K562 (cell line): ENCODE data around the gene KLK3. TPM values are rescaled to one million over a fixed set of nuclear protein-coding genes. Genes with fewer than 3 reads are reported as not detected.

Experiments
- DIDO1 ChIP-seq: fragments of 450-650 bp; IDR thresholded peaks from 2 replicates; pipeline ENCODE4 v1.6.1; 2016; ENCODE audit warnings: low read depth, missing biosample characterization, missing genetic modification characterization
- DMBX1 ChIP-seq: fragments of 250-450 bp; sonication (Bioruptor Pico); IDR thresholded peaks from 2 replicates; pipeline ENCODE4 v1.8.0; 2022; ENCODE audit warnings: inconsistent platforms, mild to moderate bottlenecking, moderate library complexity, borderline replicate concordance
- ELF1 ChIP-seq: fragments of 200-800 bp; sonication (Bioruptor generic); IDR thresholded peaks from 2 replicates; pipeline ENCODE4 v1.6.1; 2016; ENCODE audit warnings: missing genetic modification characterization, missing compliant biosample characterization
- HNRNPK ChIP-seq: fragments of 200-400 bp; formaldehyde crosslinking; IDR thresholded peaks from one replicate; pipeline ENCODE4 v1.6.1; 2018; ENCODE audit warnings: mild to moderate bottlenecking, low read depth, low read length; ENCODE audit not compliant: poor library complexity, severe bottlenecking
- ILK ChIP-seq: fragments of 450-650 bp; IDR thresholded peaks from 2 replicates; pipeline ENCODE4 v1.6.1; 2016; ENCODE audit warnings: missing genetic modification characterization, low read depth, mild to moderate bottlenecking, missing compliant biosample characterization, moderate library complexity, borderline replicate concordance
- MEF2A ChIP-seq: IDR thresholded peaks from 2 replicates; pipeline ENCODE4 v1.6.1; 2011; ENCODE audit warnings: low read depth, mild to moderate bottlenecking, low read length, moderate library complexity; ENCODE audit not compliant: control insufficient read depth
- MTF1 ChIP-seq: fragments of 250-450 bp; sonication (Bioruptor Pico); IDR thresholded peaks from 2 replicates; pipeline ENCODE4 v1.9.0; 2021; ENCODE audit warnings: moderate library complexity, mild to moderate bottlenecking, inconsistent platforms, borderline replicate concordance
- MYC ChIP-seq, 2 experiments: fragments of 250-450 bp in 1 of 2; sonication (Bioruptor Pico) in 1 of 2; IDR thresholded peaks; 2 replicates each; pipeline versions ENCODE4 v1.5.1 to v1.6.1; 2012 to 2021; ENCODE audit warnings: low read depth in 2 of 2, borderline replicate concordance in 1 of 2, improper control_type of control experiment in 1 of 2, low read length in 1 of 2, mild to moderate bottlenecking in 1 of 2, moderate library complexity in 1 of 2
- OTX1 ChIP-seq: fragments of 450-650 bp; formaldehyde crosslinking; IDR thresholded peaks from 2 replicates; pipeline ENCODE4 v1.4.0; 2022; ENCODE audit warnings: mild to moderate bottlenecking
- SMAD3 ChIP-seq: fragments of 450-650 bp; formaldehyde crosslinking; conservative IDR thresholded peaks from 2 replicates; pipeline ENCODE4 v1.4.0; 2020; ENCODE audit warnings: mild to moderate bottlenecking
- SMARCA4 ChIP-seq: fragments of 450-650 bp; IDR thresholded peaks from 2 replicates; pipeline ENCODE4 v1.6.1; 2016
- SP2 ChIP-seq: IDR thresholded peaks from 2 replicates; pipeline ENCODE4 v1.6.1; 2011; ENCODE audit warnings: mild to moderate bottlenecking, low read depth, low read length, moderate library complexity; ENCODE audit not compliant: poor library complexity, severe bottlenecking; ENCODE audit errors: extremely low read depth
- TEAD2 ChIP-seq: fragments of 450-650 bp; IDR thresholded peaks from 2 replicates; pipeline ENCODE4 v1.6.1; 2016; ENCODE audit warnings: missing genetic modification characterization, control low read depth, missing compliant biosample characterization
- ZKSCAN1 ChIP-seq: fragments of 150-350 bp; IDR thresholded peaks from 2 replicates; pipeline ENCODE4 v1.6.1; 2016; ENCODE audit warnings: low read depth, low read length
- ZNF134 ChIP-seq: fragments of 250-450 bp; sonication (Bioruptor Pico); conservative IDR thresholded peaks from 2 replicates; pipeline ENCODE4 v1.4.0; 2020
- ZNF165 ChIP-seq: fragments of 250-450 bp; sonication (Bioruptor Pico); IDR thresholded peaks from 2 replicates; pipeline ENCODE4 v1.4.0; 2020; ENCODE audit warnings: borderline replicate concordance
- ZNF232 ChIP-seq: sonication (generic); formaldehyde crosslinking; IDR thresholded peaks from 2 replicates; pipeline ENCODE4 v1.8.0; 2022; ENCODE audit warnings: mild to moderate bottlenecking, missing genetic modification reagents
- polyA plus RNA-seq, 8 experiments: library from polyadenylated mRNA; depleted of rRNA in 4 of 8; stranded (reverse) in 5 of 8; unstranded in 3 of 8; fragments of >200 nt; fragmentation: Nextera tagmentation in 2 of 8; fragmentation: Illumina TruSeq in 1 of 8; extraction: Ambion mirVana in 2 of 8; extraction: Trizol in 1 of 8; gene quantifications; 2 replicates each; pipeline versions ENCODE4 v1.2.1 to v1.2.3, GENCODE V29; 2011 to 2014; ENCODE audit warnings: inconsistent platforms in 1 of 8, missing spikeins in 1 of 8
- total RNA-seq, 7 experiments: library from RNA; depleted of rRNA in 6 of 7; stranded (reverse); fragments of >200 nt in 6 of 7; fragmentation: Illumina TruSeq in 2 of 7; extraction: Trizol in 2 of 7; gene quantifications; 2 replicates each; pipeline versions ENCODE4 v1.2.1 to v1.2.3, GENCODE V29; 2011 to 2021; ENCODE audit warnings: low replicate concordance in 1 of 7
- TF ChIP-seq, protein P1 (sequence below): fragments of 200-800 bp; sonication (Bioruptor generic); IDR thresholded peaks from 2 replicates; pipeline ENCODE4 v1.6.1; 2016; ENCODE audit warnings: missing genetic modification characterization, missing compliant biosample characterization
- TF ChIP-seq, protein P2 (sequence below): fragments of 450-650 bp; formaldehyde crosslinking; IDR thresholded peaks from 2 replicates; pipeline ENCODE4 v1.4.0; 2022; ENCODE audit warnings: missing genetic modification characterization
- TF ChIP-seq, protein P3 (sequence below), 2 experiments: fragments of 450-650 bp; conservative IDR thresholded peaks; 2 replicates each; pipeline ENCODE4 v1.6.1; 2017; ENCODE audit warnings: mild to moderate bottlenecking in 2 of 2, moderate library complexity in 2 of 2

KLK3 gene
- total and polyA plus RNA-seq, 9 of the 15 experiments (the other 6 are each of a cell fraction or from before 2014, with no cell fraction given): not detected

DNA sequence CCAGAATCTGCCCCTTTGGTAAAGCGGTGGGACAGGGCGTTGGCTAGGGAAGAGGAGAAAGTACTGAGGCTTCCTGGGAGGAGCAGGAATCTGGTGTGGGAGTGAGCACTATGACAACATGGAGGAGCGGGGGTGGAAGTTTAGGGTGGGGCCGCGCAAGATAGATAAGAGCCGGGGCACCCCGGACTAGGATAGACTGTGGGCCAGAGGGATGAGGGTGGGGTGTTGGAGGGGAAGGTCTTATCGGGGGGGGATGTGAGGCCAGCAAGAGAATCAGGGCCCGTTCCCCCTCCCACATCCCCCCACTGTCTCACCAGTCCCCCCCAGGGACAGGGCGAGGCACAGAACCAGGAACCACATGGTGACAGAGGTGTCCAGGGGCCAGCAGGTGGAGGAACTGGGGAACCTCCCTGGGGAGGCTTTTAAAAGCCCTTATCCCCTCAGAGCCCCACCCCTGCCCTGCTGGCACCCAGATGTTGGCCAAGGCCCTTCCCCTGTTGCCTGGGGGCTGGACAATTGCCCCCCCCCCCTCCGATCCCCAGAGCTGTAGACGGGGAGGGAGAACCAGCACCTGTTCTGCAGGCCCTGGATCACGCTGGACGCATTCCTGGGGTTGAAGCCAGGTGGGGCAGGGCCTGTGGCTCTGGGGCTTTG is 31.2 kb upstream of the KLK3 start, which contains the start of gene KLK1 (continued):
- TF ChIP-seq, protein P1, sequence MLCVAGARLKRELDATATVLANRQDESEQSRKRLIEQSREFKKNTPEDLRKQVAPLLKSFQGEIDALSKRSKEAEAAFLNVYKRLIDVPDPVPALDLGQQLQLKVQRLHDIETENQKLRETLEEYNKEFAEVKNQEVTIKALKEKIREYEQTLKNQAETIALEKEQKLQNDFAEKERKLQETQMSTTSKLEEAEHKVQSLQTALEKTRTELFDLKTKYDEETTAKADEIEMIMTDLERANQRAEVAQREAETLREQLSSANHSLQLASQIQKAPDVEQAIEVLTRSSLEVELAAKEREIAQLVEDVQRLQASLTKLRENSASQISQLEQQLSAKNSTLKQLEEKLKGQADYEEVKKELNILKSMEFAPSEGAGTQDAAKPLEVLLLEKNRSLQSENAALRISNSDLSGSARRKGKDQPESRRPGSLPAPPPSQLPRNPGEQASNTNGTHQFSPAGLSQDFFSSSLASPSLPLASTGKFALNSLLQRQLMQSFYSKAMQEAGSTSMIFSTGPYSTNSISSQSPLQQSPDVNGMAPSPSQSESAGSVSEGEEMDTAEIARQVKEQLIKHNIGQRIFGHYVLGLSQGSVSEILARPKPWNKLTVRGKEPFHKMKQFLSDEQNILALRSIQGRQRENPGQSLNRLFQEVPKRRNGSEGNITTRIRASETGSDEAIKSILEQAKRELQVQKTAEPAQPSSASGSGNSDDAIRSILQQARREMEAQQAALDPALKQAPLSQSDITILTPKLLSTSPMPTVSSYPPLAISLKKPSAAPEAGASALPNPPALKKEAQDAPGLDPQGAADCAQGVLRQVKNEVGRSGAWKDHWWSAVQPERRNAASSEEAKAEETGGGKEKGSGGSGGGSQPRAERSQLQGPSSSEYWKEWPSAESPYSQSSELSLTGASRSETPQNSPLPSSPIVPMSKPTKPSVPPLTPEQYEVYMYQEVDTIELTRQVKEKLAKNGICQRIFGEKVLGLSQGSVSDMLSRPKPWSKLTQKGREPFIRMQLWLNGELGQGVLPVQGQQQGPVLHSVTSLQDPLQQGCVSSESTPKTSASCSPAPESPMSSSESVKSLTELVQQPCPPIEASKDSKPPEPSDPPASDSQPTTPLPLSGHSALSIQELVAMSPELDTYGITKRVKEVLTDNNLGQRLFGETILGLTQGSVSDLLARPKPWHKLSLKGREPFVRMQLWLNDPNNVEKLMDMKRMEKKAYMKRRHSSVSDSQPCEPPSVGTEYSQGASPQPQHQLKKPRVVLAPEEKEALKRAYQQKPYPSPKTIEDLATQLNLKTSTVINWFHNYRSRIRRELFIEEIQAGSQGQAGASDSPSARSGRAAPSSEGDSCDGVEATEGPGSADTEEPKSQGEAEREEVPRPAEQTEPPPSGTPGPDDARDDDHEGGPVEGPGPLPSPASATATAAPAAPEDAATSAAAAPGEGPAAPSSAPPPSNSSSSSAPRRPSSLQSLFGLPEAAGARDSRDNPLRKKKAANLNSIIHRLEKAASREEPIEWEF (CRISPR knock-in tag): no peak
- TF ChIP-seq ZNF165 (CRISPR knock-in tag) (no peak), ELF1 (no peak), DIDO1 (tag) (no peak), HNRNPK (no peak), ILK (no peak), SMAD3 (CRISPR knock-in tag) (no peak), OTX1 (no peak), TEAD2 (tag) (no peak), MYC (IDR thresholded peaks at IDR 0.05; ENCODE audit: low read depth, low read length) (peak; percentile 12; the same call in 1 of the 2 replicates), MYC (CRISPR knock-in tag; IDR thresholded peaks at IDR 0.05; ENCODE audit: borderline replicate concordance, low read depth) (peak; percentile 41; the same call in 1 of the 2 replicates), SMARCA4 (peak; percentile 72; the same call in 1 of the 2 replicates), ZNF134 (CRISPR knock-in tag) (no peak), MTF1 (no peak), MEF2A (no peak), SP2 (no peak), ZKSCAN1 (no peak), DMBX1 (CRISPR knock-in tag) (no peak), ZNF232 (CRISPR knock-in tag) (no peak)
- TF ChIP-seq, protein P2, sequence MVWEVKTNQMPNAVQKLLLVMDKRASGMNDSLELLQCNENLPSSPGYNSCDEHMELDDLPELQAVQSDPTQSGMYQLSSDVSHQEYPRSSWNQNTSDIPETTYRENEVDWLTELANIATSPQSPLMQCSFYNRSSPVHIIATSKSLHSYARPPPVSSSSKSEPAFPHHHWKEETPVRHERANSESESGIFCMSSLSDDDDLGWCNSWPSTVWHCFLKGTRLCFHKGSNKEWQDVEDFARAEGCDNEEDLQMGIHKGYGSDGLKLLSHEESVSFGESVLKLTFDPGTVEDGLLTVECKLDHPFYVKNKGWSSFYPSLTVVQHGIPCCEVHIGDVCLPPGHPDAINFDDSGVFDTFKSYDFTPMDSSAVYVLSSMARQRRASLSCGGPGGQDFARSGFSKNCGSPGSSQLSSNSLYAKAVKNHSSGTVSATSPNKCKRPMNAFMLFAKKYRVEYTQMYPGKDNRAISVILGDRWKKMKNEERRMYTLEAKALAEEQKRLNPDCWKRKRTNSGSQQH (CRISPR knock-in tag): no peak
- TF ChIP-seq, protein P3, sequence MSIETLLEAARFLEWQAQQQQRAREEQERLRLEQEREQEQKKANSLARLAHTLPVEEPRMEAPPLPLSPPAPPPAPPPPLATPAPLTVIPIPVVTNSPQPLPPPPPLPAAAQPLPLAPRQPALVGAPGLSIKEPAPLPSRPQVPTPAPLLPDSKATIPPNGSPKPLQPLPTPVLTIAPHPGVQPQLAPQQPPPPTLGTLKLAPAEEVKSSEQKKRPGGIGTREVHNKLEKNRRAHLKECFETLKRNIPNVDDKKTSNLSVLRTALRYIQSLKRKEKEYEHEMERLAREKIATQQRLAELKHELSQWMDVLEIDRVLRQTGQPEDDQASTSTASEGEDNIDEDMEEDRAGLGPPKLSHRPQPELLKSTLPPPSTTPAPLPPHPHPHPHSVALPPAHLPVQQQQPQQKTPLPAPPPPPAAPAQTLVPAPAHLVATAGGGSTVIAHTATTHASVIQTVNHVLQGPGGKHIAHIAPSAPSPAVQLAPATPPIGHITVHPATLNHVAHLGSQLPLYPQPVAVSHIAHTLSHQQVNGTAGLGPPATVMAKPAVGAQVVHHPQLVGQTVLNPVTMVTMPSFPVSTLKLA (conservative IDR thresholded peaks at IDR 0.05): peak in 1 of 2 experiments; percentile 61; a peak in 2 of 4 replicates
